Stimulated activated CD8-positive, alpha-beta memory T cell treated with anti-CD3 and anti-CD28 coated beads, Interleukin-4, amount 100 ng/mL, for 48 hours (primary cell): ENCODE results near the gene ARHGEF4.

ENCODE experiments used
- DNase-seq: peaks from one replicate; pipeline ENCODE4 v3.0.0-alpha.2; 2020

Gene ARHGEF4

GRCh38 chr2:131039535-131039907, 202.8 kb downstream of the ARHGEF4 start:
- DNase-seq = no peak

GRCh38 chr2:131039908-131040660, 203.4 kb downstream of the ARHGEF4 start:
- DNase-seq = peak; percentile 47

GRCh38 chr2:131040661-131041401, 204.1 kb downstream of the ARHGEF4 start:
- DNase-seq = no peak

GRCh38 chr2:131041402-131042147, 204.9 kb downstream of the ARHGEF4 start:
- no peak for DNase-seq

- DNase-seq = no peak
These were observed 205.5 kb downstream of the ARHGEF4 start for GRCh38 chr2:131042148-131042775.

- no peak for DNase-seq
These were observed 206.7 kb downstream of the ARHGEF4 start for GRCh38 chr2:131043199-131044074.

GRCh38 chr2:131044075-131044756, 207.5 kb downstream of the ARHGEF4 start:
- no peak for DNase-seq

GRCh38 chr2:131044757-131045150, 208.0 kb downstream of the ARHGEF4 start:
- DNase-seq = no peak

GRCh38 chr2:131045286-131046027, 208.7 kb downstream of the ARHGEF4 start:
- no peak for DNase-seq

GRCh38 chr2:131046028-131046917, 209.6 kb downstream of the ARHGEF4 start:
- DNase-seq = no peak

GRCh38 chr2:131046918-131047652, 210.4 kb downstream of the ARHGEF4 start:
- no peak for DNase-seq

- DNase-seq = no peak
These were observed 211.3 kb downstream of the ARHGEF4 start for GRCh38 chr2:131047920-131048560.

- DNase-seq = no peak
These were observed 211.9 kb downstream of the ARHGEF4 start for GRCh38 chr2:131048641-131049040.

- DNase-seq = no peak
These were observed 212.5 kb downstream of the ARHGEF4 start for GRCh38 chr2:131049150-131049718.

- no peak for DNase-seq
These were observed 214.2 kb downstream of the ARHGEF4 start for GRCh38 chr2:131050896-131051295.

- DNase-seq = no peak
These were observed 216.1 kb downstream of the ARHGEF4 start for GRCh38 chr2:131052741-131053263.

GRCh38 chr2:131054488-131054887, 217.8 kb downstream of the ARHGEF4 start:
- DNase-seq = no peak
